Esophagus squamous epithelium (tissue), 5 donors: Measurements from ENCODE around the gene MRPS15. TPM values are rescaled to one million over a fixed set of nuclear protein-coding genes. Genes with fewer than 3 reads are reported as not detected.
A peak's percentile ranks its signal among the peaks of the same experiment; 100 is the strongest.

Experiments used
- DNase-seq: peaks from one replicate; lab custom pipeline; 2025; lab: John Stamatoyannopoulos, UW
- H3K27ac ChIP-seq, 4 donors: fragments of 200-600 bp; sonication (generic); one replicate each; pipeline ENCODE4 v1.5.1; 2016 to 2019; ENCODE audit warnings: mild to moderate bottlenecking in 1 of 4
- H3K27me3 ChIP-seq, 4 donors: fragments of 200-600 bp; sonication (generic); 1 replicate in 3 of 4; 2 replicates in 1 of 4; pipeline versions ENCODE4 v1.5.1 to v1.6.0; 2017 to 2021; ENCODE audit warnings: antibody characterized with exemption in 1 of 4
- H3K36me3 ChIP-seq, 3 donors: fragments of 200-600 bp; sonication (generic); one replicate each; pipeline ENCODE4 v1.5.1; 2016 to 2019
- H3K4me1 ChIP-seq, 3 donors: fragments of 200-600 bp; sonication (generic); one replicate each; pipeline ENCODE4 v1.5.1; 2017 to 2019
- H3K4me3 ChIP-seq, 4 donors: fragments of 200-600 bp; sonication (generic); 1 replicate in 3 of 4; 2 replicates in 1 of 4; pipeline ENCODE4 v1.5.1; 2016 to 2019; ENCODE audit warnings: mild to moderate bottlenecking in 2 of 4, moderate library complexity in 1 of 4
- H3K9me3 ChIP-seq, 3 donors: fragments of 200-600 bp; sonication (generic); one replicate each; pipeline ENCODE4 v1.5.1; 2016 to 2019
- CTCF ChIP-seq, 6 experiments: fragments of 450-650 bp in 4 of 6; fragments of 200-600 bp in 2 of 6; sonication (generic) in 2 of 6; IDR thresholded peaks; one replicate each; pipeline ENCODE4 v1.5.1; 2016 to 2019; ENCODE audit warnings: antibody characterized with exemption in 6 of 6, mild to moderate bottlenecking in 4 of 6, moderate library complexity in 4 of 6
- POLR2A ChIP-seq, 4 donors: fragments of 450-650 bp; IDR thresholded peaks; one replicate each; pipeline ENCODE4 v1.6.1; 2017; ENCODE audit warnings: antibody characterized with exemption in 4 of 4, mild to moderate bottlenecking in 4 of 4, moderate library complexity in 3 of 4
- WGBS, 2 donors: methylation state at CpG; one replicate each; pipeline ENCODE4 v1.1.5; 2018; 5-methylcytosine and 5-hydroxymethylcytosine counted together
- intact Hi-C: fragments of 100-400 bp; cut with DNase I; formaldehyde crosslinking; loops from one replicate; pipeline ENCODE4 v1.15.0; 2022
- total RNA-seq, 4 donors: library from RNA; depleted of rRNA; stranded (reverse); fragments of >200 nt; gene quantifications; one replicate each; pipeline ENCODE4 v1.1.0, GENCODE V29; 2016
- donor health status: DM: yes; HTN: yes; CAD: no.

MRPS15 gene
- total RNA-seq, 4 donors from 2014 or later, result 49.1 to 96.4 (median 74.0) TPM

- no peak overlapping the region for H3K4me3 ChIP-seq
- DNase-seq, result no peak
- H3K9me3 ChIP-seq, result no peaks in the 10 kb centered on the region
- WGBS, 2 donors, result 86 to 90% methylated on average over 2 to 3 of the region's 12 CpGs
- H3K27me3 ChIP-seq, result no peaks in the 10 kb centered on the region
- H3K36me3 ChIP-seq, result peaks cover 0 to 9% (median 0%) of the 10 kb centered on the region in 3 donors
- TF ChIP-seq CTCF (IDR thresholded peaks at IDR 0.05) (no peak), POLR2A (IDR thresholded peaks at IDR 0.05) (no peak)
- H3K4me1 ChIP-seq, result peaks cover 4 to 32% (median 14%) of the 10 kb centered on the region in 3 donors
- intact Hi-C loops, result no loop called here
- no peak overlapping the region for H3K27ac ChIP-seq
These were observed 2.3 kb upstream of the MRPS15 start for GRCh38 chr1:36466370-36467026.

DNA sequence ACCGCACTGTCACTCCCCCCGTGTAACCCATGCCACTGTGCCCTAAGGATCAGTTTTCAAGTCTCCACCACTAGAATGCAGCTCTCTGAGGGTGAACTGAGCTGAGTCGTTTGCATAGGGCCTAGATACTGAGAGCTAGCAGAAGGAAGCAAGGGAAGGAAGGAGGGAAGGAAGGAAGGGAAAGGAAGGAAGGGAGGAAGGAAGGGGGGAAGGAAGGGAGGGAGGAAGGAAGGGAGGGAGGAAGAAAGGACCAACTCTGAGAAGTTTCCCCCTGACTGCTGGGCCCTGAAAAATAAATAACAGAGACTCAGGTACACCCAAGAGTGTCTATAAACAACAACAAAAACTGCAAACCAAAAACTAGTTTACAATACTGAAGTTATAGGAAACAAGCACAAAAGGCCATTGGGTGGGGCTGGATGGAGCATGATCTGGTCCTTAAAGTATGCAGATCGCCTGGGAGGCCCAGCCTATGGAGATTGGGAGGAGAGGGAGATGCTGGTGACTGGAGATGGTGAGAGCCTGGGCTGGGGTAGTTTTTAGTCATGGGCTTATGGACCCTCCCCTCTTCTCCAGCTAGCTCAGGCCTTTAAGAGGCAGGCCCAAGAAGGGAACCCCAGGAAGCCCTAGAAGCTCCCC is 1.7 kb upstream of the MRPS15 start:
- H3K36me3 ChIP-seq, result peaks cover 4 to 15% (median 4%) of the 10 kb centered on the region in 3 donors
- no peak overlapping the region for H3K4me3 ChIP-seq
- intact Hi-C loops, result no loop called here
- H3K27me3 ChIP-seq, result no peaks in the 10 kb centered on the region
- DNase-seq, result no peak
- H3K27ac ChIP-seq, result no peak overlapping the region
- H3K4me1 ChIP-seq, result peaks cover 4 to 34% (median 14%) of the 10 kb centered on the region in 3 donors
- 63 to 67% methylated on average over 3 of the region's 4 CpGs for WGBS, 2 donors
- H3K9me3 ChIP-seq, result no peaks in the 10 kb centered on the region
- TF ChIP-seq CTCF (IDR thresholded peaks at IDR 0.05), result no peak
- TF ChIP-seq POLR2A (IDR thresholded peaks at IDR 0.05), result no peak

DNA sequence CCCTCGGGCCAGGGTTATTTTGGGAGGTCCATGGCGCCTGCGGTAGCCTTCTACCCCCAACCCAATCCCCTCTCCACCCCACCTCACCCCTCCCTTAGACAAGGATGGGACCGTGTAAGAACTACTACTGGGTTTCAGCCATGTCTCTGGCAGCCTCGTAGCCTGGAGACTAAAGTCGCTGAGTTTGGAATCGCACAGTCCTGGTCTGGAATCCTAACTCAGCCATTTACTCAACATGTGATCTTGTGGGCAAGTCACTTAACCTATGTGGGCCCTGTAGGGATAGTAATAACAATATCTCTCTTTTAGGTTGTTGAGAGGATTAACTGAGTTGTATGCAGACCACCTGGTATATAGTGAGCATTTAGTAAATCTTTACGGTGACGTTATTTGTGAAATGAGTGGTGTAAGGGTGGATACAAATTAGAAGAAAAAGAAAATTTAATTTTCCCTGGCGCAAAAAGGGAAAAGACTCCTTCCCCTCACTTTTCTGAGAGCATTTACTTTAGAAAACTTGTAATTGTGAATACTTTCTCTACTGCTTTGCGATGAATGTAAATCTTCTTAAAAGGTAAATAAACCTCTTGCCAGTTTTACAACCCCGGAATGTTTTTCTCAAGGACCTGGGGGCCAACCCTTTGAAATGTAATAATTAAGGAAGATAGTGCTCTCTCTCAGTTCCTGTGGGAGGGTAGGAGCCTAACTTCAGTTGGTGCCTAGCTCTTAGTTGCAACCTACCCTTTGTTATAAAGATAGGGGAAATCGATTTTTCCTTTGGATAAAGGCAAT is 615 bp upstream of the MRPS15 start:
- intact Hi-C loops, result no loop called here
- DNase-seq, result no peak
- H3K4me3 ChIP-seq, result peak overlapping the region; percentile 69 to 97 (median 81)

DNA sequence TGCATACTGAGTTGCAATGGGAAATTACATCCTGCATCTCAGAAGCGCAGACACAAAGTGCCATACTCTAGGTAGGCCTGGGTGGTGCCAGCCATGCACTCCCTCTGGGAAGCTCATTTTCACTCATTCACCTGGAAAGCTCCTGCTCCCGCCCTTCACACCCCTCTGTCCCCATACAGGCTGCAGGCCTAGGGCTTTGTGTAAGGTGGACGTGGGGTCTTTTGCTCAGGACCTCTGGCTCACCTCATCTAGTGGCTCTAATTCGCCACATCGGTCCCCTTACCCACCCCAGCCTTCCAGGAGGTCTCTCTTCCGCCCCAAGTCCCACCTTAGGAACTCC is 751 bp downstream of the MRPS15 start:
- TF ChIP-seq CTCF (IDR thresholded peaks at IDR 0.05) (peak in 1 of 6 experiments; percentile 2), POLR2A (IDR thresholded peaks at IDR 0.05) (no peak)
- intact Hi-C loops, result no loop called here

More for the DNA sequence above, 615 bp upstream of the MRPS15 start:
- Histone ChIP-seq H3K27ac (peak overlapping the region; percentile 87 to 96 (median 91)), H3K36me3 (peaks cover 9 to 26% (median 12%) of the 10 kb centered on the region in 3 donors), H3K4me1 (peaks cover 4 to 34% (median 14%) of the 10 kb centered on the region in 3 donors), H3K9me3 (no peaks in the 10 kb centered on the region), H3K27me3 (no peaks in the 10 kb centered on the region)
- 47 to 51% methylated on average over 10 of the region's 13 CpGs for WGBS, 2 donors
- no peak for TF ChIP-seq POLR2A (IDR thresholded peaks at IDR 0.05)

DNA sequence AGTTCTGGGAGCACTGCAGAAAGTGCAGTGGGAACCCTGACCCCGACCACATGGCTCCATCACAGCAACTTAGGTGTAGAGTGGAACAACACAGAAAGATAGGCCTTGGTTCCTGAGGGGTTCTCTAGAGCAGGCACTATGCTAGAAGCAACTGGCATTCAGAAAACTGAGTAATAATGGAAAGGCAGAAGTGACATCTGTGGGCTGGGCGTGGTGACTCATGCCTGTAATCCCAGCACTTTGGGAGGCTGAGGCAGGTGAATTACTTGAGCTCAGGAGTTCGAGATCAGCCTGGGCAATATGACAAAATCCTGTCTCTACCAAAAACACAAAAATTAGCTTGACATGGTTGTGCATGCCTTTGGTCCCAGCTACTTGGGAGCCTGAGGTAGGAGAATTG is 5.3 kb downstream of the MRPS15 start:
- no peak for TF ChIP-seq POLR2A (IDR thresholded peaks at IDR 0.05)
- no peak for TF ChIP-seq CTCF (IDR thresholded peaks at IDR 0.05)
- Histone ChIP-seq H3K36me3 (peaks cover 14 to 85% (median 17%) of the 10 kb centered on the region in 3 donors), H3K27me3 (no peaks in the 10 kb centered on the region), H3K27ac (peak overlapping the region in 1 of 4 donors; percentile 1), H3K9me3 (no peaks in the 10 kb centered on the region), H3K4me3 (no peak overlapping the region), H3K4me1 (peaks cover 0 to 40% (median 14%) of the 10 kb centered on the region in 3 donors)
- WGBS, 2 donors, result 48% methylated on average over 3 of the region's 3 CpGs
- intact Hi-C loops, result no loop called here
- no peak for DNase-seq

More for the DNA sequence above, 751 bp downstream of the MRPS15 start:
- Histone ChIP-seq H3K27ac (peak overlapping the region; percentile 87 to 96 (median 91)), H3K4me1 (peaks cover 4 to 44% (median 14%) of the 10 kb centered on the region in 3 donors), H3K9me3 (no peaks in the 10 kb centered on the region), H3K27me3 (no peaks in the 10 kb centered on the region), H3K36me3 (peaks cover 9 to 39% (median 14%) of the 10 kb centered on the region in 3 donors), H3K4me3 (peak overlapping the region; percentile 69 to 97 (median 81))
- no peak for DNase-seq
- WGBS, 2 donors, result 15% methylated on average over 5 to 6 of the region's 6 CpGs
